ENCODE measurements around the gene PRR14L.
"Not testable (repeated sequence)": the region's sequence is repeated elsewhere in the genome, so short reads cannot be mapped to it uniquely, and the experiment has no call there.

Gene PRR14L

DNA sequence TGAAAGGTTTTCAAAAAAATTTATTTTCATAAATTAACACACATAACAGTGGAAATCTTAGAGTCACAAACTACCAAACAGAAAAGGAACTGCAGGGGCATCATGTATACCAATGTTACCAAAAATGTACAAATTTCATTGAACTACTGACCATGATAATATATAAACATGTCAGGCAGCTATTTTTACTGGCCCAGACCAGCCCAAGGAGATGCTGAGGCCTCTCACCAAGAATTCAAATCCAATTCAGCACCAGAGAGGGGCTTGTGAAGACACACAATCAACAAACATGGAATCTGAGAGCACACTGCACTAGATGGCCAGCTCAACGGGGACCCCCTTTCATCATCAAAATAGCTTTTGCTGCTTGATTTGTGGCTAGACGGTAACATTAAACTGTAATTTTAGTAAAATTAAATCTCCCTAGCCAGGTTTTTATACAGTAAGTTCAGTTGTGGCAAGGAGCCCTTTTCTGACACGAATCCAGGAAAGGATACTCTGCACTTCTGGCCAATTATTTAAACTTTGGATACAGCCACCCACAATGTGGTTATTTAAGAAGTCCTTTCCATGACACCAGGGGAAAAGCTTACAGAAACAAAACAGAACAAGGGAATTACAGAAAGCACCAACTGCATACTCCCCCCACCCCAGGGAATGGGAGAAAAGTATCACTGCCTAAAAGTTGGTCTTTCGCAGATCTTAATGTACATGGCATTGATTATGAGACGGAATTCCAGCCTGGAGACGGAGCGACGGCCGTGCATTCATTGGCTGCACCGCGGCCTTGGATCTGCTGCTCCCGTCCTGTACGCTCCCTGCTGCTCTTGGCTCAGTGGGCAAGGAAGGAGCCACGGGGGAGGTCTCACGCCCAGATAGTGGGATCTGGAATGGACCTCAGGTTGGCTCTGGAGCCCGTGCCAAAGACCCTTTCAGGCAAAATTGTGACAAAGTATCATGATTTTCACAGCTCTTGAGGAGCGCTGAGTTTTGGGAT, 68.3 kb downstream of the PRR14L start:
- peak overlapping the region in 2 of 11 experiments; percentile 5 to 43; a peak in 3 of 22 replicates for H3K27ac ChIP-seq
- H4K20me1 ChIP-seq: peaks cover 0 to 18% (median 0%) of the 10 kb centered on the region in 11 experiments; a peak in 1 of 22 replicates
- H3K27me3 ChIP-seq: no peaks in the 10 kb centered on the region
- no peak overlapping the region for H3K9ac ChIP-seq
- peaks cover 0 to 4% (median 0%) of the 10 kb centered on the region in 11 experiments; a peak in 2 of 22 replicates for H3K9me3 ChIP-seq (replicated peaks in 1 of 11)
- no peak overlapping the region for H3K4me3 ChIP-seq
- H3K36me3 ChIP-seq: peaks cover 41 to 51% (median 48%) of the 10 kb centered on the region in 11 experiments
- H3K4me1 ChIP-seq: peaks cover 0 to 30% (median 19%) of the 10 kb centered on the region in 10 experiments; a peak in 19 of 20 replicates
- peak overlapping the region in 3 of 11 experiments; percentile 13 to 60 (median 29); a peak in 4 of 22 replicates for H3K4me2 ChIP-seq
- no peak for TF ChIP-seq Cebpa-rat (IDR thresholded peaks at IDR 0.05)

DNA sequence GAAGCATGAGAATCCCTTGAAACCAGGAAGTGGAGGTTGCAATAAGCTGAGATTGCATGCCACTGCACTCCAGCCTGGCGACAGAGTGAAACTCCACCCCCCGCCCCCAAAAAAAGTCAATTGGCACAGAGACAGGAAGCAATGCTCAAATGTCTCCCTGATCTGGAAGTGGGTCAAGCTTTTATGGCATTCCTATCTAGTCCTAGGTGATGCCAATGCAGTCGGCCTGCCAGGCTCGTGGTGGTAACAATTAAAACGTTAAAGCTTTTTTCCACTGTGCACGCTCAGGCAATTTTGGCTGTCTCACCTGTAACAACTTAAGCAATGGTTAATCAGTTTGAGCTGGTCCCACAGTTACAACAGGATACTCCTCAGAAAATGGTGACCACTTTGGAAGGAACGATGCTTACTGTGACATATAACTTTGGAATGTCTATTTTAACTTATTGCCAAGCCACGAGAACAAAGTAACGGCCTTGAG, 69.0 kb downstream of the PRR14L start:
- peaks cover 7 to 37% (median 24%) of the 10 kb centered on the region in 10 experiments for H3K4me1 ChIP-seq
- TF ChIP-seq Cebpa-rat (IDR thresholded peaks at IDR 0.05): no peak
- H3K9me3 ChIP-seq (replicated peaks in 1 of 11): peaks cover 0 to 8% (median 0%) of the 10 kb centered on the region in 11 experiments; a peak in 2 of 22 replicates
- peaks cover 0 to 18% (median 0%) of the 10 kb centered on the region in 11 experiments; a peak in 1 of 22 replicates for H4K20me1 ChIP-seq
- H3K4me3 ChIP-seq: no peak overlapping the region
- H3K36me3 ChIP-seq: peaks cover 34 to 43% (median 41%) of the 10 kb centered on the region in 11 experiments
- H3K27ac ChIP-seq: peak overlapping the region in 4 of 11 experiments; percentile 4 to 39 (median 20); a peak in 2 of 22 replicates
- no peak overlapping the region for H3K9ac ChIP-seq
- peak overlapping the region in 8 of 11 experiments; percentile 6 to 60 (median 29); a peak in 11 of 22 replicates for H3K4me2 ChIP-seq
- no peaks in the 10 kb centered on the region for H3K27me3 ChIP-seq

DNA sequence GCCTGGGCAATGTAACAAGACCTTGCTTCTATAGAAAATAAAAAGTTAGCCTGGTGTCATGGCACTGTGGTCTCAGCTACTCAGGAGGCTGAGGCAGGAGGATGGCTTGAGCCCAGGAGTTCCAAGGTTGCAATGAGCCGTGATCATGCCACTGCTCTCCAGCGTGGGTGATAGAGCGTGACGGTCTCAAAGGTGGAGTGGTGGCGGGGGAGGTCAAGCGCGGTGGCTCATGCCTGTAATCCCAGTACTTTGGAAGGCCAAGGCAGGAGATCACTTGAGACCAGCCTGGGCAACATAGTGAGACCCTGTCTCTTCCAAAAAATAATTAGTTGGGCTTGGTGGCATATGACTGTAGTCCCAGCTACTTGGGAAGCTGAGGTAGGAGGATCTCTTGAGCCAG, 71.2 kb downstream of the PRR14L start:
- Histone ChIP-seq H3K4me3 (no peak overlapping the region), H3K36me3 (peaks cover 12 to 22% (median 19%) of the 10 kb centered on the region in 11 experiments), H3K27me3 (no peaks in the 10 kb centered on the region), H3K9ac (no peak overlapping the region), H3K27ac (no peak overlapping the region), H4K20me1 (peaks cover 0 to 12% (median 0%) of the 10 kb centered on the region in 11 experiments; a peak in 1 of 22 replicates), H3K4me1 (peaks cover 17 to 56% (median 39%) of the 10 kb centered on the region in 10 experiments), H3K4me2 (no peak overlapping the region), H3K9me3 (replicated peaks in 1 of 11) (peaks cover 0 to 18% (median 4%) of the 10 kb centered on the region in 11 experiments; a peak in 10 of 22 replicates)
- TF ChIP-seq Cebpa-rat (IDR thresholded peaks at IDR 0.05): no peak

DNA sequence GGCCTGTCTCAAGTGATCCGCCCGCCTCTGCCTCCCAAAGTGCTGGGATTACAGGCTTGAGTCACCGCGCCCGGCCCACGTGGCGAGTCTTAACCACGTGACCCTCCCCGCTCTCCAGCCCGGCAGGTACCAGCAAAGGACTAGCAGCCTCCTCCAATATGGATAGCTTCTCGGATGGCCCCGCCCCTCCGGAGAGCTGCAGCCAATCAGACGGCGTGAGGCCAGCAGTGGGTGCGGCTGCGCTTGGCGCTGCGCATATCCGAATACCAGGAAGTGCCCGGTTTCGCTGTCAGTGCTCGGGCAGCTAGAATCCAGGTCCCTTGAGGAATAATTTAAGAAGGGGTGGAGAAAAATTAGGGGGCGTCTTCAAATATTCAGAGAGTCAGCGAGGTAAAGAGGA, 73.2 kb downstream of the PRR14L start:
- peak overlapping the region; percentile 35 to 73 (median 56); a peak in 18 of 22 replicates for H3K9ac ChIP-seq
- H3K36me3 ChIP-seq: peaks cover 0 to 5% (median 0%) of the 10 kb centered on the region in 11 experiments; a peak in 4 of 22 replicates
- peak overlapping the region; percentile 13 to 84 (median 67); a peak in 21 of 22 replicates for H3K27ac ChIP-seq
- no peak for TF ChIP-seq Cebpa-rat (IDR thresholded peaks at IDR 0.05)
- H3K27me3 ChIP-seq: no peaks in the 10 kb centered on the region
- peaks cover 0 to 27% (median 10%) of the 10 kb centered on the region in 11 experiments; a peak in 18 of 22 replicates for H3K9me3 ChIP-seq (replicated peaks in 1 of 11)
- no peaks in the 10 kb centered on the region for H4K20me1 ChIP-seq
- peaks cover 22 to 69% (median 52%) of the 10 kb centered on the region in 10 experiments for H3K4me1 ChIP-seq
- peak overlapping the region; percentile 10 to 60 (median 44); a peak in 18 of 20 replicates for H3K4me3 ChIP-seq
- peak overlapping the region; percentile 47 to 88 (median 63) for H3K4me2 ChIP-seq

DNA sequence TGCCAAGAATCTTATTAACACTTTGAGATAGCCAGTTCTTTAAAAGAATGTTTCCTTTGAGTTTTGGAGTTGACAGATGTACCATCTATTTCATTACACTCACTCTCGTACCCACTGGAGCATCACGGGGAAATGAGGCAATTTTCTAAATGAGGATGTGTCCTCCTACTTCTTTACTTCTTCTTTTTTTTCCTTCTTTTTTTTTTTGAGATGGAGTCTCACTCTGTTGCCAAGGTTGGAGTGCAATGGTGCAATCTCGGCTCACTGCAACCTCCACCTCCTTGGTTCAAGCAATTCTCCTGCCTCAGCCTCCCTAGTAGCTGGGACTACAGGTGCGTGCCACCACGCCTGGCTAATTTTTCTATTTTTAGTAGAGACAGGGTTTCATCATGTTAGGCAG, 75.7 kb downstream of the PRR14L start:
- Histone ChIP-seq H3K27ac (peak overlapping the region in 10 of 11 experiments; percentile 73 to 89 (median 84); a peak in 20 of 22 replicates), H3K4me3 (peak overlapping the region in 2 of 10 experiments; percentile 18 to 28; a peak in 1 of 20 replicates), H3K4me2 (peak overlapping the region; percentile 38 to 67 (median 56)), H3K4me1 (peaks cover 22 to 66% (median 47%) of the 10 kb centered on the region in 10 experiments), H3K9ac (peak overlapping the region in 9 of 11 experiments; percentile 27 to 66 (median 59); a peak in 15 of 22 replicates), H3K9me3 (replicated peaks in 1 of 11) (peaks cover 0 to 27% (median 10%) of the 10 kb centered on the region in 11 experiments; a peak in 18 of 22 replicates)
- peak in 9 of 11 experiments; percentile 54 to 93 (median 85); a peak in 16 of 22 replicates for TF ChIP-seq Cebpa-rat (IDR thresholded peaks at IDR 0.05)
- H3K27me3 ChIP-seq, H3K36me3 ChIP-seq, H4K20me1 ChIP-seq: not testable (repeated sequence)

DNA sequence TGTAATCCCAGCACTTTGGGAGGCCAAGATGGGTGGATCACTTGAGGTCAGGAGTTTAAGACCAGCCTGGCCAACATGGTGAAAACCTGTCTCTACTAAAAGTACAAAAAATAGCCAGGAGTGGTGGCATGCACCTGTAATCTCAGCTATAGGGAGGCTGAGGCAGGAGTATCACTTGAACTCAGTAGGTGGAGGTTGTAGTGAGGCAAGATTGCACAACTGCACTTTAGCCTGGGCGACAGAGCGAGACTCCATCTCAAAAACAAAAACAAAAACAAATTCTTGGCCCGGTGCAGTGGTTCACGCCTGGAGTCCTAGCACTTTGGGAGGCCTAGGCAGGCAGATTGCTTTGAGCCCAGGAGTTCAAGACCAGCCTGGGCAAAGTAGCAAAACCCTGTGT, 81.1 kb downstream of the PRR14L start:
- Histone ChIP-seq H3K4me1 (peaks cover 6 to 57% (median 35%) of the 10 kb centered on the region in 10 experiments), H3K9me3 (replicated peaks in 1 of 11) (peaks cover 0 to 15% (median 9%) of the 10 kb centered on the region in 11 experiments; a peak in 17 of 22 replicates), H3K27ac (peak overlapping the region in 6 of 11 experiments; percentile 1 to 45 (median 28); a peak in 7 of 22 replicates), H3K4me2 (peak overlapping the region in 8 of 11 experiments; percentile 10 to 58 (median 48); a peak in 14 of 22 replicates), H3K9ac (peak overlapping the region in 1 of 11 experiments; percentile 23; a peak in 1 of 22 replicates)
- H3K27me3 ChIP-seq, H3K4me3 ChIP-seq, H4K20me1 ChIP-seq, H3K36me3 ChIP-seq: not testable (repeated sequence)
- TF ChIP-seq Cebpa-rat (IDR thresholded peaks at IDR 0.05): peak in 2 of 11 experiments; percentile 30 to 50; a peak in 2 of 22 replicates

DNA sequence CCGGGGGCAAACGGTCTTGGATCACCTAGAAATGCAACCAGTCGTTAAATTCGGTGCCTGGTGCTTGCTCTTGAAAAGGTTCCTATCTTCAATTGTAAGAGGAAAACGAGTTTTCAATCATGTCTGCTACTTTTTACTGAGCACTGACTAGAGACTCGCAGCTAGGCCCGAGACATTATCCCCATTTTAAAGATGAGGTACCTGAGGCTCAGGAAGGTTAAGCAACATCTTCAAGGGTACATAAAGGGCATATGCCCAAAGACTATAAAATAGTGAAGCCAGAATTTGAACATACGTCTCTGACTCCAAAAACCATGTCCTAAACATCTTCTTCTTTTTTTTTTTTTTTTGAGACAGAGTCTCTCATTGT, 87.3 kb downstream of the PRR14L start:
- Histone ChIP-seq H3K27me3 (no peaks in the 10 kb centered on the region), H3K9me3 (replicated peaks in 1 of 11) (no peaks in the 10 kb centered on the region), H4K20me1 (peaks cover 0 to 36% (median 0%) of the 10 kb centered on the region in 11 experiments; a peak in 6 of 22 replicates), H3K4me2 (peak overlapping the region; percentile 73 to 98 (median 97)), H3K4me3 (peak overlapping the region; percentile 79 to 100 (median 92)), H3K36me3 (peaks cover 0 to 16% (median 0%) of the 10 kb centered on the region in 11 experiments; a peak in 2 of 22 replicates), H3K4me1 (peaks cover 15 to 29% (median 22%) of the 10 kb centered on the region in 10 experiments), H3K27ac (peak overlapping the region; percentile 5 to 81 (median 61); a peak in 20 of 22 replicates), H3K9ac (peak overlapping the region in 8 of 11 experiments; percentile 69 to 89 (median 82); a peak in 11 of 22 replicates)
- no peak for TF ChIP-seq Cebpa-rat (IDR thresholded peaks at IDR 0.05)

All from BLaER1 treated with 17β-estradiol and CSF1 and Interleukin-3, amounts not matched to agents 10 nM and 100 nM (cell line).